GM18867 (cell line): ENCODE results near the gene CCNG2.

Source experiments
- ATAC-seq: cut with Tn5 transposase; IDR thresholded peaks from one replicate; pipeline ENCODE4 v1.9.1; 2021; ENCODE audit warnings: mild to moderate bottlenecking, moderate library complexity; ENCODE audit not compliant: unreplicated experiment

CCNG2 gene

GRCh38 chr4:77201343-77201742 is 44.3 kb downstream of the CCNG2 start:
- ATAC-seq, result no peak

GRCh38 chr4:77201857-77202256 is 44.9 kb downstream of the CCNG2 start:
- ATAC-seq, result no peak

DNA sequence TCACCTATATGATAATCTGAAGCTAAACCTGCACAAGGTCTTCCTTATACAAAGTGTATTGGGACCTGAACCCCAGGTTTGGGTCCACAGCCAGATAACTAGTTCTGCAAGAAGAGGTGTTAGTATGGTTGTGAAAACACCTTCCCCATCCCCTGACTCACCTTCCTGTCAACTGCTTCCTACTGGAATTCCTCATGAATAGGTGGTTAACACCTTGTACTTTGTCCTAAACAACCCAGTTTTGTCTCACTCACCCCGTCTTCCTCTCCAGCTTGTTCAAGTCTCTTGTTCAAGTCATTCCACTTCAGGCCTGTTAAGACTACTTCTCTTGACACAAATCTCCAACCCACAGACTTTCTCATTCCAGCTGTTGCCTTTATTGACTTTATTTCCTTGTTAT is 45.5 kb downstream of the CCNG2 start:
- ATAC-seq, result no peak

- peak; percentile 75 for ATAC-seq
These were observed 46.6 kb downstream of the CCNG2 start for GRCh38 chr4:77203380-77204197.

GRCh38 chr4:77204621-77205020 is 47.6 kb downstream of the CCNG2 start:
- ATAC-seq, result no peak

DNA sequence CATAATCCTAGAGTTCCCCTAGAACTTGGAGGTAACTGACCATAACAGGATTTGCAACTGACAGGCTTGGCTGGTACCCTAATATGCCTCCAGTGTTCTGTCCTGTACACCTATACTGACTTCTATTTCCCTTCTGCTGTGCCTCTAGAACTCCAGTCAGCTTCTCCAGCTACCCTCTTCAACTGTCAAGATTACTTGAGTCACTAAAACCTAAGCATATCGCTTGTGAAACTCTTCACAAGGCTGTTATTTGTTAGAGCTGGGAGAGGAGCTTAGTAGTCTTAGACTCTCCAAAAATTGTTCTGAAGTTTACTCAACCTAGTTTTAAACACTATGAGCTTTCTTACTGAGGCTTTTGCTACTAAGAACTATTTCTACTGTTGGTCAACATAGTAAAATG is 52.0 kb downstream of the CCNG2 start:
- ATAC-seq, result no peak

GRCh38 chr4:77209936-77210335 is 52.9 kb downstream of the CCNG2 start:
- ATAC-seq, result no peak

GRCh38 chr4:77215107-77215506 is 58.1 kb downstream of the CCNG2 start:
- ATAC-seq, result no peak

- no peak for ATAC-seq
These were observed 60.5 kb downstream of the CCNG2 start for GRCh38 chr4:77217526-77217925.

DNA sequence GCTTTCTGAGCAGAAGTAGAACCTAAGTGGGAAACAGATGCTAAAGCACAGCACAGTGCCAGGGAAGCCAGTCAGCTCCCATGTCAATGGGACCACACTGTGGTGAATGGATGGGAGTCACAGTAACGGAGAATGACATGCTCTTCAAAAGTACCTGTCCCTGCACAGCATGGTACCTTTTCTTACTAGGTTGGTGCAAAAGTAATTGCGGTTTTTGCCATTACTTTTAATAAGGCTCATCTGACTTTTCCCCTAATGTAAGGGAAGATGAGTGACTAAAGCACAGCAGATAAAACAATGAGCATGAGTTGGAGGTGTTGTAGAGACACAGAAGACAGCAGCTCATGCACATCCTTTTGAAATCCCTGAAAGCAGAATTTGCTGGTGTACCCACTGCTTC is 62.3 kb downstream of the CCNG2 start:
- no peak for ATAC-seq
